Esophagus squamous epithelium (tissue), 4 donors: ENCODE results near the gene RPLP1.

Experiments used
- POLR2A ChIP-seq, 4 donors: fragments of 450-650 bp; IDR thresholded peaks; one replicate each; pipeline ENCODE4 v1.6.1; 2017; ENCODE audit warnings: antibody characterized with exemption in 4 of 4, mild to moderate bottlenecking in 4 of 4, moderate library complexity in 3 of 4
- TF ChIP-seq, protein P1 (sequence below), 6 experiments: fragments of 450-650 bp in 4 of 6; fragments of 200-600 bp in 2 of 6; sonication (generic) in 2 of 6; IDR thresholded peaks; one replicate each; pipeline ENCODE4 v1.5.1; 2016 to 2019; ENCODE audit warnings: antibody characterized with exemption in 6 of 6, mild to moderate bottlenecking in 4 of 6, moderate library complexity in 4 of 6

DNA sequence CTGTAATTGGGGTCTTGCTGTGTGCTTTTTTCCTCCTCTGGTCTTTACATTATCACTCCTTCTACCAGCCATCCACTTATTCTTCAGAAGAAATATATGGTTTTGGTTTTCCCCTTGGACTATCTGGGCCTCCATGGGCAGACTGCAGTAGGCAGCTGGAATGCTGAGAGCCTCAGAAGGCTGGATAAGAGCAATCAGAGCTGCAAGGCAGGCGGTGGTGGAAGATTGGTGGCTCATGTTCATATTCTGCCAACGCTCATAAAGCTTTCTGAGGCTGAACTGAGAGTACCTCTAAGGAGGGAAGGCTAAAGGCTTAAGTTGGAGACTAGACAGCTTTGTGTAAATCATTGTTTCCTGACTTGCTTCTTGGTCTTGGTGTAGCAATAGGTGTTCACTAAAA, 5.7 kb upstream of the RPLP1 start:
- TF ChIP-seq, protein P1, sequence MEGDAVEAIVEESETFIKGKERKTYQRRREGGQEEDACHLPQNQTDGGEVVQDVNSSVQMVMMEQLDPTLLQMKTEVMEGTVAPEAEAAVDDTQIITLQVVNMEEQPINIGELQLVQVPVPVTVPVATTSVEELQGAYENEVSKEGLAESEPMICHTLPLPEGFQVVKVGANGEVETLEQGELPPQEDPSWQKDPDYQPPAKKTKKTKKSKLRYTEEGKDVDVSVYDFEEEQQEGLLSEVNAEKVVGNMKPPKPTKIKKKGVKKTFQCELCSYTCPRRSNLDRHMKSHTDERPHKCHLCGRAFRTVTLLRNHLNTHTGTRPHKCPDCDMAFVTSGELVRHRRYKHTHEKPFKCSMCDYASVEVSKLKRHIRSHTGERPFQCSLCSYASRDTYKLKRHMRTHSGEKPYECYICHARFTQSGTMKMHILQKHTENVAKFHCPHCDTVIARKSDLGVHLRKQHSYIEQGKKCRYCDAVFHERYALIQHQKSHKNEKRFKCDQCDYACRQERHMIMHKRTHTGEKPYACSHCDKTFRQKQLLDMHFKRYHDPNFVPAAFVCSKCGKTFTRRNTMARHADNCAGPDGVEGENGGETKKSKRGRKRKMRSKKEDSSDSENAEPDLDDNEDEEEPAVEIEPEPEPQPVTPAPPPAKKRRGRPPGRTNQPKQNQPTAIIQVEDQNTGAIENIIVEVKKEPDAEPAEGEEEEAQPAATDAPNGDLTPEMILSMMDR (IDR thresholded peaks at IDR 0.05): no peak
- TF ChIP-seq POLR2A (IDR thresholded peaks at IDR 0.05): no peak
